ENCODE results near the gene PRR23A.
"Not testable (repeated sequence)": the region's sequence is repeated elsewhere in the genome, so short reads cannot be mapped to it uniquely, and the experiment has no call there.

Gene PRR23A

GRCh38 chr3:139006051-139006716 lies at the start of gene PRR23A:
Gene PRR23A, minus strand, starts transcription at chr3:139006268. Its CDS starts 0 bp downstream, at chr3:139006268.
- no peak for DNase-seq

GRCh38 chr3:139052802-139053600 lies 46.9 kb upstream of the PRR23A start:
- DNase-seq = no peak

- no peak for DNase-seq
These were observed 38.5 kb upstream of the PRR23A start, which contains the start of gene PRR23C for GRCh38 chr3:139044366-139045210. Gene PRR23C, minus strand, starts transcription at chr3:139044892. Its CDS starts 272 bp downstream, at chr3:139044620.

GRCh38 chr3:139043554-139044365 lies 37.7 kb upstream of the PRR23A start:
- DNase-seq = no peak

GRCh38 chr3:139037478-139037877 lies 31.4 kb upstream of the PRR23A start:
- no peak for DNase-seq

GRCh38 chr3:139032326-139033002 lies 26.4 kb upstream of the PRR23A start:
- DNase-seq = no peak

GRCh38 chr3:139030576-139030975 lies 24.5 kb upstream of the PRR23A start:
- DNase-seq = not testable (repeated sequence)

GRCh38 chr3:139024968-139025367 lies 18.9 kb upstream of the PRR23A start:
- no peak for DNase-seq

- DNase-seq = no peak
These were observed 14.8 kb upstream of the PRR23A start, which contains the start of gene PRR23B for GRCh38 chr3:139020868-139021234. Gene PRR23B, minus strand, starts transcription at chr3:139020926. Its CDS starts 265 bp downstream, at chr3:139020661.

- no peak for DNase-seq
These were observed 14.2 kb upstream of the PRR23A start for GRCh38 chr3:139020036-139020867.

- no peak for DNase-seq
These were observed 10.5 kb upstream of the PRR23A start for GRCh38 chr3:139016430-139017048.

GRCh38 chr3:139005356-139005993 lies 593 bp downstream of the PRR23A start:
- DNase-seq = no peak

- no peak for DNase-seq
These were observed 10.4 kb downstream of the PRR23A start for GRCh38 chr3:138995706-138996105.

- no peak for DNase-seq
These were observed 18.9 kb downstream of the PRR23A start for GRCh38 chr3:138987181-138987580.

- DNase-seq = no peak
These were observed 20.1 kb downstream of the PRR23A start for GRCh38 chr3:138985932-138986331.

GRCh38 chr3:138984816-138985215 lies 21.3 kb downstream of the PRR23A start:
- DNase-seq = no peak

- DNase-seq = no peak
These were observed 30.0 kb downstream of the PRR23A start for GRCh38 chr3:138976047-138976446.

GRCh38 chr3:138975351-138975750 lies 30.7 kb downstream of the PRR23A start:
- DNase-seq = no peak

- no peak for DNase-seq
These were observed 31.6 kb downstream of the PRR23A start for GRCh38 chr3:138974462-138974861.

- DNase-seq = no peak
These were observed 33.1 kb downstream of the PRR23A start for GRCh38 chr3:138972941-138973340.

All from stimulated activated CD8-positive, alpha-beta memory T cell treated with anti-CD3 and anti-CD28 coated beads, Interleukin-4, amount 100 ng/mL, for 48 hours (primary cell).